Hindlimb muscle (tissue), 1 donor: ENCODE results near the gene PCDHA1. TPM values are rescaled to one million over a fixed set of nuclear protein-coding genes. Genes with fewer than 3 reads are reported as not detected.
A peak's percentile ranks its signal among the peaks of the same experiment; 100 is the strongest.

Experiments
- DNase-seq: peaks from one replicate; pipeline ENCODE4 v3.0.0-alpha.2; 2013
- polyA plus RNA-seq: library from polyadenylated mRNA; unstranded; fragments of 120-200 nt; gene quantifications from one replicate; pipeline ENCODE4 v1.2.1, GENCODE V29; 2013; ENCODE audit not compliant: insufficient read length

Gene PCDHA1
- polyA plus RNA-seq, 1 donor = not detected

DNA sequence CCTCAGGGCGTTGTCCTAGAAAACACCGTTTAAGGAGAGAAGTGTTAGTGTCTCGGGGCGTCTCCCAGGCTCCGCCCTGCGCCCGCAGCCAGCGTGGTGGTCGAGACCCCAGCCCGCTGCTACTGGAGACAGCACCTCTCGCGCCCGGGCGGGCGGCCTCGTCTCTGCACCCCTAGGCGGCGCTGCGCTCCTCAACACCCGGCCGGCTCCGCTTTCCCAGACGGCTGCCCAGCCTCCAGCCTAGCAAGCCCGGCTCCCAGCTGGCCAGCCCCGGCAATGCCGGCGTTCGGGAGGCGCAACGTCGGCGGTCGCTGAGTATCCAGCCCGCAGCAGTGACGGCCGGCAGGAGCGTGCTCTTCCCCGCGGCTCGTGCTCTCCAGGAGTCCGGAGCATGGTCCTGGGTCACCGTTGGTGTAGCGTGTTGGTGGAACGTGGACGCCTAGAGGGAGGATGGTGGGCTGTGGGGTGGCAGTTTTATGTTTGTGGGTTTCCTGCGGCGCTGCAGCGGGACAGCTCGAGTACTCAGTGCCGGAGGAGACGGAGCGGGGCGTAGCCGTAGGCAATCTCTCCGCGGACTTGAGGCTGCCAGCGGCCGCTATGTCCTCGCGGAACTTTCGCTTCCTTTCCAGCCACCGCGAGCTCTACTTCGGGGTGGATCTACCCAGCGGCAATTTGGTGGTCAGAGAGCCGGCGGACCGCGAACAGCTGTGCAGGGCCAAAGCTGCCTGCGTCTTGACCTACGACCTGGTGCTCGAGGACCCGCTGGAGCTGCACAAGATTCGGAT is 140.7 kb downstream of the PCDHA1 start:
- peak; percentile 63 for DNase-seq

DNA sequence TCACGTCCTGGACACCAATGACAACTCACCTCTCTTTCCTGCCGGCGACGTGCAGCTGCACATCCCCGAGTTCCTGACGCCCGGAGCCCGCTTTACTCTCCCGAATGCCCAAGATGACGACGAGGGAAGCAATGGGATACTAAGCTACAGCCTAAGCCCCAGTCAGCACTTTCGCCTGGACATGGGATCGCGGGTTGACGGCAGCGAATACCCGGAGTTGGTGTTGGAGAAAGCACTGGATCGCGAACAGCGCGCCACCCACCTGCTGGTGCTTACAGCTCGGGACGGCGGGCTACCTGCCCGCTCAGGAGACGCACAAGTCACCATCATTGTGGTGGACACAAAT is 141.3 kb downstream of the PCDHA1 start:
- no peak for DNase-seq

DNA sequence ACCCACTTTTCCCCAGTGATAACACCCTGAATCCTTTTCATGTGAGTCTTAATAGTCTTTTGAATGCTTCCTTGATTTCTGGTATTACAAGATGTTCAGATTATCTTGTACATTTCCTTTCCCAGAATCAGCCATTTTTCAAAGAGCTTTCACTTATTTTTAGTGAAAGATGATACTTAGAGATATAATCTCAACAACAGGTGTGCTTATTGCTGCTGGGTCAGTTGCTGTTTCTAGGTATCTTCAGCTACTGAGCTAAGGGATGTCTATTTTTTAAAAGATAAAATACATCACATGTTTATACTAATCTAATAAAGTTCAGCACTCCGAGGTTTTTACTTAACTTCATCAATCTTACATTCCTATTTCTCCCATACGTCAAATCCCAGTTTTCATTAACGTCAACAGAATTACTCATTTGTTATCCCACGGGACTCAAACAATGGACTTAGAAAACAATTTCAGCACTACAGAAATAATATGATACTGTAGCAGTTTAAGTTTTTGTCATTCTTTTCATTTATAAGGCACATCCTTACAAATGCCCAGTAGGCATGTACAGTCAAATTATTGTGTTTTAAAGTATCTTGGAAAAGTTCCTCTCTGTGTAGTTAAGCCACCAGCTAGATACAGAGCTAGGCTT is 149.1 kb downstream of the PCDHA1 start:
- no peak for DNase-seq

DNA sequence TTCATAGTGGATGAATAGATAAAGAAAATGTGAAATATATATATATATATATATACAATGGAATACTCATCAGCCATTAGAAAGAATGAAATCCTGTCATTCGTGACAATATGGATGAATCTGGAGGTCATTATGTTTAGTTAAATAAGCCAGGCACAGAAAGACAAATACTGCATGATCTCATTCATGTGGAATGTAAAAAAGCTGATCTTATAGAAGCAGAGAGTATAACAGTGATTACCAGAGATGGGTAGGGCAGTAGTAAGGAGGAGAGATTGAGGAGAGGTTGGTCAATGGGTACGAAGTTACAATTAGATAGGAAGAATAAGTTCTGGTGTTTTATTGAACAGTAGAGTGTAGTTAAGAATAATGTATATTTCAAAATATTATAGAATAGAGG is 160.6 kb downstream of the PCDHA1 start:
- no peak for DNase-seq

DNA sequence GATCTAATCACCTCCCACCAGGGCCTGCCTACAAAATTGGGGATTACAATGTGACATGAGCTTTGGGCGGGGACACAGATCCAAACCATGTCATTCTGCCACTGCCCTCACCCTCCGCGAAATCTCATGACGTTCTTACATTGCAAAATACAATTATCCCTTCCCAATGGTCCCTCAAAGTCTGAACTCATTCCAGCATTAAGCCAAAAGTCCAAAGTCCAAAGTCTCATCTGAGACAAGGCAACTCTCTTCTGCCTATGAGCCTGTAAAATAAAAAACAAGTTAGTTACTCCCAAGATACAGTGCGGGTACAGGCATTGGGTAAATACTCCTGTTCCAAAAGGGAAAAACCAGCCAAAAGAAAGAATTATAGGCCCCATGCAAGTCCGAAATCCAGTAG is 165.7 kb downstream of the PCDHA1 start:
- no peak for DNase-seq

DNA sequence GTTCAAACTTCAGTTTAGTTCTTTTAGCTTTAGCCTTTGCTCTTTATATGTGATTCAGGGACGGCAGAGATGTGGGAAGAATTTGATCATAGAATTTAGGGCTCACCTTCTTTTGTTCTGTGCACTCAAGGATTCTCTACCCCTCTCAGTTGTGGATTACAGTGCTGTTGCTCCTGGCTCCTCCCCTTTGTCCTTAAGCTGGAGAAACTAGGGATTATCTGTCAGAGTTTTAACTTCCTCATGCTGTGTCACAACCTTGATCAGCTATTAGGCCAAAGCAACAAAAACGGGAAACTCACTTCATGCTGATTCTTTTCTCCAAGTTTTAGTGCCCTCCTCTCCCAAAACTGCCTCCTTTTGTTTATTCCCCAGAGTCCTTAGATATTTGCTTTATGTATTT is 167.3 kb downstream of the PCDHA1 start:
- no peak for DNase-seq

DNA sequence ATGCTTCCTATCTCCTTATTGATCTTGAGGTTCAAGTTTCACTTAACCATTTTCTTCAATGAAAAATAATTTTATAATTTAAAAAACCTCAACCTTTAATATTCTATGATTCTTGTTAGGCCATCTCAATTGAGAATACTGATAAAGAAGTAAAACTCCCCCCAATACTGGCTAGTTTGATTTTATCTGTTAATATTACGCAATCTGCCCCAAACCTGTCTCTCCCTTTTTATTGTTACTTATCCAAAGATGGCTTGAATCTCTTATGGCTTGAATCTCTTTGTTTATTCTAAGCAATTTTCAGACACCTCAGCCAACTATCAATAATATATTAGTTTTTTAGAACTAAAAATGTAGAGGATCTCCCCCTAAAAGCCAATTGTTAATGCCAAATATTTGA is 176.2 kb downstream of the PCDHA1 start:
- DNase-seq = no peak

DNA sequence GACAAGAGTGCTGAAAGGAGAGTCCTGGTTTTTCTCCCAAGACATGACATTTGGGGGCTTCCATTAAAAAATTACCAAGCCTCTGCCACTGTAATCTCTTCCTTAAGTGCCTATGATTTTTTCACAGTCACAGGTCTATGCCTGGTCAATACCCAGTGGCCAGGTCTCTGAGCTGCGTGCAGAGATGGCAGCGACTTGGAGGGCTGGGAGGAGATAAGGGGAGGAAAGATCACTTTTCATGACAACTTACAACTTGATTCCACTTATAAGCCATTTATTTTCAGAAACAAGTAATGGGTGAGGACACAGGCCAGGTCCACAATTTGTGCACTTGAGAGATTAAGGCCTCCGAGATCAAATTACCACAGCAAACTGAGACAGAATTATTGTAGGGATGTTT is 178.4 kb downstream of the PCDHA1 start:
- DNase-seq = no peak

DNA sequence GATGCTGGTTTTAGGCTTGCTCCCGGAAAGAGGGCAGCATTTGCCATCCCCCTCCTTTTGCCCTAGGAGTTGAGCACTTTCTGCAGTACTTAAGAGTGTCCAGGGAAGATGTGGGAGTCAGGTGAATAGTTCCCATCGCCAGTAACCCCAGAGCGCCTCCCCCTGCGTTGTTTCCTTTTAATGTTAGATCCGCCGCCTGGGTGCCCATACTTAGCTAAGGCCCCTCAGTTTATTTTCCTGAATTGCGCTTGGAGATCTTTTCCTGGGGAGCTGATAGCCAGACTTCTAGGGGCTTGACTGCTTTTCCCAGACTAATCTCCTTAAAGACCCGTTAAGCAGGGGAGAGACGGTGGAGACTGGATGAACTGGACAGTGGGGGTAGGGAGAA is 180.0 kb downstream of the PCDHA1 start:
- no peak for DNase-seq

DNA sequence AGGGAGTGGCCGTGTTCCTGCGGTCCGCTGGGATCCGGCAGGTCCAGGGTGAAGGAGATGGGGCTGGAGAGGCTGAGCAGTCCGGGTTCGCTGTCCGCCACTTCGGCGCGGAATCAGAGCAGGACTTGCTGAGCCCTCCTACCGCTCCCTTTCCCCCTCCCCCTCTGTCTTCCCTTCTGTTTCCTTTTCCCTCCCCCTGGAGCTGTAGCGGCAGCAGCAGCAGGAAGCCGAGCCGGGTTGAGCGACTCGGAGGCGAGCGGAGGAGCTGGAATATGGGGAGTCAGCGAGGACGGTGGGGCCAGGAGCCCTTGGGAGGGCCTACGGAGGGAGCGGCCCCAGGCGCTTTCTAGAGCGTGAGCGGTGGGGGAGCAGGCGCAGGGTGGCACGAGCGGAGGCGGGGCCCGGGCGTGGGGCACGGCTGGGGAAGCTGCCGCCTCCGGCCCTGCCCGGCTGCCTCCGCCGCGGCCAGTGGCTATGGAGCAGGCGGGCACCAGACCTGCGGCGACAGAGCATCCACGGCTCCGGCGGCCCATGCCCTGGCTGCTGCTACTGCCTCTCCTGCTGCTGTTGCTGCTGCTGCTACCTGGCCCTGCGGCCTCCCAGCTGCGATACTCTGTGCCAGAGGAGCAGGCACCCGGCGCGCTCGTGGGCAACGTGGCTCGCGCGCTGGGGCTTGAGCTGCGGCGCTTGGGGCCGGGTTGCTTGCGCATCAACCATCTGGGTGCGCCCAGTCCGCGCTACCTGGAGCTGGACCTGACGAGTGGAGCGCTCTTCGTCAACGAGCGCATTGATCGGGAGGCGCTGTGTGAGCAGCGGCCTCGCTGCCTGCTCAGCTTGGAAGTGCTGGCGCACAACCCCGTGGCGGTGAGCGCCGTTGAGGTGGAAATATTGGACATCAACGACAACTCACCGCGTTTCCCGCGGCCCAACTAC is 180.6 kb downstream of the PCDHA1 start, which contains the start of gene PCDHAC2:
Gene PCDHAC2, plus strand, starts transcription at position 184 of the 933 bp plus-strand sequence. Its CDS starts 291 bp downstream, at position 475.
- DNase-seq = peak; percentile 59

DNA sequence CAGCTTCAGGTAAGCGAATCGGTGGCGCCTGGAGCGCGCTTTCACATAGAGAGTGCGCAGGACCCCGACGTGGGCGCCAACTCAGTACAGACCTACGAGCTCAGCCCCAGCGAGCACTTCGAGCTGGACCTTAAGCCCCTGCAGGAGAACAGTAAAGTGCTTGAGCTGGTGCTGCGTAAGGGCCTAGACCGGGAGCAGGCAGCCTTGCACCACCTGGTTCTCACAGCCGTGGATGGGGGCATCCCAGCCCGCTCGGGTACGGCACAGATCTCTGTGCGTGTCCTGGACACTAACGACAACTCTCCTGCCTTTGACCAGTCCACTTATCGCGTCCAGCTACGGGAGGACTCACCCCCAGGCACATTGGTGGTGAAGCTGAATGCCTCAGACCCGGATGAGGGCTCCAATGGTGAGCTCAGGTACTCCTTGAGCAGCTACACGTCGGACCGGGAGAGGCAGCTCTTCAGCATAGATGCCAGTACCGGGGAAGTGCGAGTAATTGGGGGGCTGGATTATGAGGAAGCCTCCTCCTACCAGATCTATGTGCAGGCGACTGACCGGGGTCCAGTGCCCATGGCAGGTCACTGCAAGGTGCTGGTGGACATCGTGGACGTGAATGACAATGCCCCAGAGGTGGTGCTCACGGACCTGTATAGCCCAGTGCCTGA is 181.4 kb downstream of the PCDHA1 start:
- DNase-seq = no peak

DNA sequence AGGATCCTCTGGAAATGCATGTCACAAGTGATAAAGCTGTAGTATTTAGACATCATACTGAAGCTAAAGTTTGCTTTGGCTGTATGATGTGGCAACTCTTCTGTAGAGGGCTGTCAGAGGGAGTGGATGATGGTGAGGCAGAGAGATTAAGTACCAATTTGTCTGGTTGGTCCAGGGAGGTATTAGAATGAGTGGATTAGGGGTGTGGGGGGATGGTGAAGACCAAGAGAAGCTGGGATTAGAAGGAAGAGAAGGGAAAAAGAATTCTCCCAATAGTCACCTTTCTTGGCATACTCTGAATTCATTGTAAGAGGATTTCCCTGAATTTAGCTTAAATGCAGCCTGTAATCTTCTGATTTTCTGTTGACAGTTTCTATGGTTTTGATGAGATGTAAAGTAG is 183.9 kb downstream of the PCDHA1 start:
- DNase-seq = no peak

DNA sequence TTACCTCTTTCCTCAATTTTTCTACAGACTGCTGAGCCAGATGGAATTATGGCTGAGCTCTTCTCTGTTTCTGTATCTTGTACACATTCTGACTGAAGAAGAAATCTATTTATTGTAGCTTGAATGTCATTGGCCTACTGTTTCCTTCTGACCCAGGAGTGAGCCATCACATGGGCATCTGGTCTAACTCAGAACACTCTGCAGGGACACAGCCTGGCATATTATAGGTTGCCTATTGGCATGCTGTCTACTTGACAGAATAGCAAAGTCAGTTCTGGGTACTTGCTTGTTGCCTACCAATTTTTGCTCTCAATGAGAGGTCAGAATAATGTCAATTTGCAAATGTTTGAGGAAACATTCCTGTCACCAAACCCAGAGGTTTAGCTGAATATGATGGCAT is 187.6 kb downstream of the PCDHA1 start:
- DNase-seq = no peak

DNA sequence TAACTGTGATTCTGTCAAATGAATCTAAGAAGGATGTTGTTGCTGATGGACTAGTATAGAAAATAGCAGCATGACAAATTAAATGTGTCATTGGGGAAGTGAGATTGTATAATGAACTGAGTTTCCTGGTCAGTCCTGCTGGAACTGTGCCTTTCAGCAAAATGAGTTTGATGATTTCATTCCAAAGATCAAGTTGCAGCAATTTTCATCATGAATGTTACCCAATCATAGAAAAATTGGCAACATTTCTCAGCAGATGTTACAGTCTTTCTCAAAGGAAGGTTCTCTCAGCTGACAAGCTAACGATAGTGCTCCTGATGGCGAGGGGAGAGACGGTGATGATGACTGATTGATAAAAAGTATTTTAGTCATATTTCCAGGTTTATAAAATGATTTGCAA is 191.1 kb downstream of the PCDHA1 start:
- peak; percentile 28 for DNase-seq

DNA sequence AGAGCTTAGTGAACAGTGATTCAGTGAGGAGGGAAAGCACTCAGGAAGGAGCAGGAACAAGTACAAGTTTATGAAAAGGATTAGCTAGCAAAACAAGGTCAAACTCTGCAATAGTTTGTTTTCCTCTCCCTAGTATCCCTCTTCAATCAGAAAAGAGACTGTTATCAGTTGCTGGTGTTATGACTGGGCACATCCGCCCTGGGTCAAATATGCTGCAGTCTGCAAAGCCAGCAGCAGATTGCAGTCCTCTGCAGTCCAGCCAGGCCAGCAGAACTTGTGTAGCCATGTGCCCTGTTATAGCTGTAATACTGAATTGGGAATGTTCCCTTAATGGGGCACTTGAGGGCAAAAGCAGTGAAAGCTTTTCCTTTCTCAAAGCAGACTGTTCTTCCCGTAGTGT is 192.3 kb downstream of the PCDHA1 start:
- DNase-seq = no peak

DNA sequence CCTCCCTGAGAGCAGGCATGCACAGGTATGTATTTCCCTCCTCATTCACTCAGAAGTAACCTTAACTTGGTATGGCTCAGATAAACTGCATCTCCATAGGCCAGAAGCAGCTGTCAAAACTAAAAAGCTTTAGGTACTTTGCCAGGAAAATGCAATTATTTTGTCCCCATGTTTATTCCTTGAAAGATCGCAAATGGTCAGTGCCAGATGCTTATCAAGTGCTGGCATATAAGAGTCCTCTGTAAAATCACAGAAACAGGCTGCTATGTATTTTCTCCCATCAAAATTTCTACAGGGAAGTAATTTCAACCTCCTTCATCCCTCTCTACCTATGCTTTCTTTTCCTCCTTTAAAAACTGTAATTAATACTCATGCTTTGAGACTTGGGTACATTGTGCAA is 193.0 kb downstream of the PCDHA1 start:
- DNase-seq = no peak

DNA sequence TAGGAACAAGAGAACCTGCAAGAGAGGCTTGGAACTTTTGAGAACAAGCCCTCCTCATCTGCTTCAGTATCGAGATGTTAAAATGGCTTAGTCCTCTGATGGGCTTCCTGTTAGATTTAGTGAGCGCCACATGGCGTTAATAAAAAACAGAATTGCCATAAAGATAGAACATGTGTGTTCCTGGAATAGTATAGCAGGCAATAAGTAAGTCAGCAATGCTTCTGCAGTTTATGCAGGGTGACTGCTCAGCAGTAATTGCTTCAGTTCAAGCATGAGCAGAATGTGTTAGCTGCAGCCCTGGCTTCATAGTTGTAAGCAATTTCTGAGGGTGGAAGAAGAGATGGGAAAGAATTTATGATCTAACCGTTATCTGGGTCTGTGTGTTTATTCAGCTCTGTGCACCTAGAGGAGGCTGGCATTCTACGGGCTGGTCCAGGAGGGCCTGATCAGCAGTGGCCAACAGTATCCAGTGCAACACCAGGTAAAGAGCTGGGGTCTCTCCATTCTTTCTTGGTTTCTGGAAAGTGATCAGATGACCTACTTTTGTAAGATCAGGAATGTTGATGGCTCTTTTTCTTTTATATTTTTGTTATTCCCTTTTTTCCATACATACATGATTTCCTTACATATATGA is 196.3 kb downstream of the PCDHA1 start:
- no peak for DNase-seq

DNA sequence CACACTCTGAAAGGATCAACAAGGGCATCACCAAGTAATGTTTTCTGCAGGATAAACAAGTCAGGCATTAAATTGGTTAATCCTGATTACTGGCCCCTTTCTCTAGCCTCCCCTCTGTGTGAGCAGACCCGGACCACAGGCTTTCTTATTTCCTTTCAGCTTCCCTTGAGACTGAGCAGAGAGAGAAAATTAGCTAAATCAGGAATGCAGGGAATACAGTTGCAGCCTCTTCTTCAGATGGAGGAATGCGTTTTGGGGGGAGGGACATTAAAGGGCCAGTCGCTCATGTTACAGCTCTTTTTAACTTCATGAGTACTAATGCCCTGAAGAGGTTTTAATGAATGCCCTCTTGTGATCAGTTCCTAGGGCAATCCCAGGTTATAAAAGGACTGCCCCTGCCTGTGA is 200.2 kb downstream of the PCDHA1 start:
- DNase-seq = no peak

DNA sequence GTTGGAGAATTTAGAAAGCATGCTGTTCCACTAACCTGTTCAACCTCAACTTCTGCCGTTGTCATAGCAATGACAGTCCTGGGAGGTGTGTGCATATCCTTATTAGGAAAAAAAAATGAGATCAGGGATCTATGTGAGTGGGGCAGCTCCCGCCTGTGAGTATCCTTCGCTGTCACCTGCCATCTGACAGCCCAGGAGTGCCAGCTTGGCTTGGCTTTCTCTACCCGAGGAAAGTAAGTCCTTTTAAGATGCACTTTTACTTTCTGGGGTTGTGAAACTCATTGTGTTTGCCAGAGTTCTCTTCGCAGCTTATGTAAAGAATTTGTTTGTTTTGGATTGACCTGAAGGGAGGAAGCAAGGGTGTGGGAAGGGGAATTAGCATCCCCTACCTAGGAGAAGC is 202.2 kb downstream of the PCDHA1 start:
- DNase-seq = no peak

DNA sequence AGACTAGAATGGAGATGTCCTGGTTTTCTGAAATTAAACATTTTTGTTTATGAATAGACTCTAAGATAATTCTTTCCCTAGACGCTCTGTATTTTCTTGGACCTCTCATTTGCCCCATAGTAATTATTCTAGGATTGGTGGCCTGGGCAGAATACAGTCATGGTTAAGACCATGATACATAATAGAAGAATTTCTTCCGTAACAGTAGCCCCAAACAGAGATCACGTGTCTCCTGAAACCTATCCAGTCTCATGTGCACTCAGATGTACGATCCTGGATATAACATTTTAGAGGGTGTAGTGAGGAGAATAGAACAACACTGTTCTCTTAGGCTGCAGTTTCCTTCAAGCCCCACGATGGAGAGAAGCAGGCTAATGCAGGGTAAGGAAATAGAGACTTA is 202.7 kb downstream of the PCDHA1 start:
- DNase-seq = no peak

DNA sequence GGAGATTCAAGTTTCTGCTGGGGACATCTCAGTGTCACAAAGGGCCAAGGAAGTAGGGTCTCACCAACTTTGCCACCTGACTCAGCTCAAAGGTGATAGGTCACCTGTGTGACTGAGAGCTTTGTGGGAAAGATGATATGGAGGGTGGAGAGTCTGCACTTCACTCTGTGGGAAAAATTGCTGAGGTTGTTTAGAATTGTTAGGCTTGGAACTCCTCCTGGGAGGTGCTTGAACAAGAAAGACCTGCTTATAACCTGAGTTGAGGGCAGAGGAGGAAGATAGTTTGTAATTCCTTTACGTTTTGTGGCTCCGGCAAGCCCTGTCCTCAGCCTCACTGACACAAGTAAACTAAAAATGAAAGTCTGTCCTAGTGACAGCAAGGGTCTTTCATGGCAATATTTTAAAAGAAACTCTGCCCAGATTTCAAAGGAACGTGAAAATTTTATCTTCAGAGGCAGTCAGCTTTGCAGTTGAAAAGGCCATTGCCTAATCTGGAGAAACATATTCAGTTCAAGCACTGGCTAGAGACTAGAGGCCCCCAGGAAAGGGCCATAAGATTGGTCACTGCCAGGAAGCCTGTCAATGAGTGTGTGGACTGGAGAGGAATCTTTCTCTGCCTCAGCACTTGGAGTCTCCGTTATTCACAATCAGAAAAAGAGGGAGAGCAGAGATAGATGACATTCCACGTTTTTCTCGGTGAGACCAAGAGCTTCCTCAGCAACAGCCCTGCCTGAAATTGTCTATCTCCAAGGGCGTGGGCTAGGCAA is 203.5 kb downstream of the PCDHA1 start:
- no peak for DNase-seq
